ENCODE measurements around the gene SHH. TPM values are rescaled to one million over a fixed set of nuclear protein-coding genes. Genes with fewer than 3 reads are reported as not detected.

Gene SHH
- total and polyA plus RNA-seq, 2 donors (not counting 1 experiment from before 2014, with no cell fraction given): under 0.01 TPM; not detected in 1

GRCh38 chr7:155837126-155837479 is 24.8 kb upstream of the SHH start:
- no peaks in the 10 kb centered on the region for H3K4me1 ChIP-seq (ENCODE audit: control insufficient read depth, extremely low read depth, insufficient read depth, low read length)
- H3K79me2 ChIP-seq (ENCODE audit: control insufficient read depth, insufficient read depth, low read length): no peaks in the 10 kb centered on the region
- TF ChIP-seq EZH2 (IDR thresholded peaks at IDR 0.05; ENCODE audit: low read length, missing control alignments): no peak
- H3K9ac ChIP-seq (ENCODE audit: insufficient read depth, low read length): no peak overlapping the region
- no peak overlapping the region for H3K4me3 ChIP-seq (replicated peaks in 1 of 4; ENCODE audit: control extremely low read depth in 1 of 4, insufficient read depth in 1 of 4, low read depth in 3 of 4, low read length in 4 of 4)
- no peaks in the 10 kb centered on the region for H3K27me3 ChIP-seq (ENCODE audit: control insufficient read depth, insufficient read depth, low read length)
- H3K9me3 ChIP-seq (ENCODE audit: control insufficient read depth, insufficient read depth, low read depth, low read length): no peaks in the 10 kb centered on the region
- no peaks in the 10 kb centered on the region for H4K20me1 ChIP-seq (ENCODE audit: control insufficient read depth, extremely low read depth, insufficient read depth, low read length)
- H2AFZ ChIP-seq (ENCODE audit: low read length): no peak overlapping the region
- H3K4me2 ChIP-seq (ENCODE audit: extremely low read depth, insufficient read depth, low read length): no peak overlapping the region
- H3K36me3 ChIP-seq (ENCODE audit: control insufficient read depth, insufficient read depth, low read length): no peaks in the 10 kb centered on the region
- no peak overlapping the region for H3K27ac ChIP-seq (ENCODE audit: insufficient read depth, low read length)
- no peak for DNase-seq (ENCODE audit: low read depth in 2 of 2)

- no peak for DNase-seq (ENCODE audit: low read depth in 2 of 2)
- Histone ChIP-seq H3K9ac (ENCODE audit: insufficient read depth, low read length) (no peak overlapping the region), H2AFZ (ENCODE audit: low read length) (no peak overlapping the region), H3K27me3 (ENCODE audit: control insufficient read depth, insufficient read depth, low read length) (no peaks in the 10 kb centered on the region), H3K9me3 (ENCODE audit: control insufficient read depth, insufficient read depth, low read depth, low read length) (no peaks in the 10 kb centered on the region), H4K20me1 (ENCODE audit: control insufficient read depth, extremely low read depth, insufficient read depth, low read length) (no peaks in the 10 kb centered on the region), H3K4me1 (ENCODE audit: control insufficient read depth, extremely low read depth, insufficient read depth, low read length) (no peaks in the 10 kb centered on the region), H3K36me3 (ENCODE audit: control insufficient read depth, insufficient read depth, low read length) (no peaks in the 10 kb centered on the region), H3K79me2 (ENCODE audit: control insufficient read depth, insufficient read depth, low read length) (no peaks in the 10 kb centered on the region), H3K4me3 (replicated peaks in 1 of 4; ENCODE audit: control extremely low read depth in 1 of 4, insufficient read depth in 1 of 4, low read depth in 3 of 4, low read length in 4 of 4) (no peak overlapping the region), H3K27ac (ENCODE audit: insufficient read depth, low read length) (no peak overlapping the region), H3K4me2 (ENCODE audit: extremely low read depth, insufficient read depth, low read length) (no peak overlapping the region)
- TF ChIP-seq CTCF (conservative IDR thresholded peaks at IDR 0.05 in 1 of 2, IDR thresholded peaks at IDR 0.05 in 1 of 2; ENCODE audit: low read depth in 1 of 2, low read length in 2 of 2) (no peak), EZH2 (IDR thresholded peaks at IDR 0.05; ENCODE audit: low read length, missing control alignments) (no peak)
Measured at GRCh38 chr7:155836216-155837125, 24.2 kb upstream of the SHH start.

GRCh38 chr7:155835446-155836215 is 23.4 kb upstream of the SHH start:
- Histone ChIP-seq H3K36me3 (ENCODE audit: control insufficient read depth, insufficient read depth, low read length) (no peaks in the 10 kb centered on the region), H3K4me1 (ENCODE audit: control insufficient read depth, extremely low read depth, insufficient read depth, low read length) (no peaks in the 10 kb centered on the region), H3K4me3 (replicated peaks in 1 of 4; ENCODE audit: control extremely low read depth in 1 of 4, insufficient read depth in 1 of 4, low read depth in 3 of 4, low read length in 4 of 4) (no peak overlapping the region), H4K20me1 (ENCODE audit: control insufficient read depth, extremely low read depth, insufficient read depth, low read length) (no peaks in the 10 kb centered on the region), H3K9me3 (ENCODE audit: control insufficient read depth, insufficient read depth, low read depth, low read length) (no peaks in the 10 kb centered on the region), H3K4me2 (ENCODE audit: extremely low read depth, insufficient read depth, low read length) (no peak overlapping the region), H3K27me3 (ENCODE audit: control insufficient read depth, insufficient read depth, low read length) (no peaks in the 10 kb centered on the region), H3K9ac (ENCODE audit: insufficient read depth, low read length) (no peak overlapping the region), H3K79me2 (ENCODE audit: control insufficient read depth, insufficient read depth, low read length) (no peaks in the 10 kb centered on the region), H3K27ac (ENCODE audit: insufficient read depth, low read length) (no peak overlapping the region), H2AFZ (ENCODE audit: low read length) (no peak overlapping the region)
- no peak for DNase-seq (ENCODE audit: low read depth in 2 of 2)
- no peak for TF ChIP-seq CTCF (conservative IDR thresholded peaks at IDR 0.05 in 1 of 2, IDR thresholded peaks at IDR 0.05 in 1 of 2; ENCODE audit: low read depth in 1 of 2, low read length in 2 of 2)
- TF ChIP-seq EZH2 (IDR thresholded peaks at IDR 0.05; ENCODE audit: low read length, missing control alignments): no peak
